ENCODE measurements around the gene ATP5F1B.

Gene ATP5F1B

DNA sequence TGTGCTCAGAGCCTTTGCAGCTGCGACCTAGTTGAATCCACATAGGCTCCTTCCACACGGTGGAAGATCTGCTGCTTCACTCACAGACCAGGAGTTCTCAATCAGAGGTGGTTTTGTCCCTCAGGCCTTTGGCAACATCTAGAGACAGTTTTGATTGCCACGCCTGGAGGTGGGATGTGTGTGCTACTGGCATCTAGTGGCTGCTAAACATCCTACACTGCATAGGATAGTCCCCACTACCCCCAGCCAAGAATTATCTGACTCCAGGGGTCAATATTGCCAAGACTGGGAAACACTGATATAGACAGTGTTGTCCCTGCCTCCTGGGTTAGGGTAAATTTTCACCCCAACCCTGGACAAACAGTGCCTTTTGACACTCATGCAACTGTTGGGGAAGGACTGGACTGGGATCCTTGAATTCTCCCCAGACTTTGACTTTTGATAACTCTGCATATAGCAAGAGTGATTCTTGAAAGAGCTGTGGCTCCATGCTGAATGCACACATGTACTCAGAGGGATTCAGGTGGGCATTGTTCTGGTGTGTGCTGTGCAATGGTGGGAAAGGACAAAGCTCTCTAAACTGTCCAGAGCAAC is 55.5 kb downstream of the ATP5F1B start:
- TF ChIP-seq REST (IDR thresholded peaks at IDR 0.05; ENCODE audit: insufficient read depth in 1 of 2, low read depth in 2 of 2, low read length in 2 of 2) (no peak), SIN3A (IDR thresholded peaks at IDR 0.05; ENCODE audit: borderline replicate concordance, insufficient read depth, low read length) (no peak), POLR2AphosphoS5 (IDR thresholded peaks at IDR 0.05; ENCODE audit: low read depth, low read length) (no peak), FOXP2 (optimal IDR thresholded peaks at IDR 0.05; ENCODE audit: borderline replicate concordance, extremely low read depth, extremely low read length, insufficient read depth) (no peak), TAF1 (IDR thresholded peaks at IDR 0.05; ENCODE audit: borderline replicate concordance, insufficient read depth, low read length) (no peak)

DNA sequence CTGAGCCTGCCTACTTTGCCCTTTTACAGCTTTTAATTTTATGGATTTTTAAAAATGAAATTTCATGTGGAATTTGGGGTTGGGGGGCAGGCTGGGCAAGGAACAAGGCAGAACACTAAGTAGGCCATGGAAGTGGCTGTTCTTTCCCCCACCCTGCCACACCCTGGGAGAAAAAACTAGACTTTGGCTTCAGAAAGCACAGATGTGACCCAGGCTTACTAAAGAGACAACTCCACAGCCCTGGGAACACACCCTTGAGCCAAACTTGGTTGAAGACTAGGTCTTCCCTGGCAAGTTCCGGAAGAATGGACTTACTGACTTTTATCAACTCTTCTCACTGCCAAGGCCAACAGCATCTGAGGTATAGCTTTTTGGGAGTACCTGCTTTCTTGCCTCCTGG is 56.0 kb downstream of the ATP5F1B start:
- TF ChIP-seq TAF1 (IDR thresholded peaks at IDR 0.05; ENCODE audit: borderline replicate concordance, insufficient read depth, low read length) (no peak), FOXP2 (optimal IDR thresholded peaks at IDR 0.05; ENCODE audit: borderline replicate concordance, extremely low read depth, extremely low read length, insufficient read depth) (no peak), POLR2AphosphoS5 (IDR thresholded peaks at IDR 0.05; ENCODE audit: low read depth, low read length) (no peak), SIN3A (IDR thresholded peaks at IDR 0.05; ENCODE audit: borderline replicate concordance, insufficient read depth, low read length) (no peak), REST (IDR thresholded peaks at IDR 0.05; ENCODE audit: insufficient read depth in 1 of 2, low read depth in 2 of 2, low read length in 2 of 2) (no peak)
